NCI-H2171 treated with DMSO at 0.1 percent for 48 hours (cell line): ENCODE data around the gene SLC6A7.

Experiments used
- DNase-seq: peaks from one replicate; lab custom pipeline; 2025; lab: John Stamatoyannopoulos, UW

The SLC6A7 gene

DNA sequence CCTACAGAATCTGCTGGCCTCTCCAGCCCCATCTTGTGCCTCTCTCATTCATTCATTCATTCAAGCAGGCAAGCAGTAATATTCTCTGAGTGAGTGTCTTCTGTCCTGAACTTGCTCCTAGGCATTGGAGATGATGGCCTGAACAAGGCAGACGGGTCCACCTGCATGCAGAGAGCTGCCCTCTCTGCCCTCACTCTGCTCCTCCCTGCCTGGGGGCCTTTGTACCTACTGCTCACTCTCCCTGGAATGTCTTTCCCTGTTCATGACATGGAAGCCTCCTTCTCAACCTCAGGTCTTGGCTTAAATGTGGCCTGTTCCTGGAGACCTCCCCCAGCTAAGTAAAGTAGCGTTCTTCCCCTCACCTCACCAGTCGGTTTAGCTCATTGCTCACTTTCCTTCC lies 16.7 kb upstream of the SLC6A7 start:
- no peak for DNase-seq

DNA sequence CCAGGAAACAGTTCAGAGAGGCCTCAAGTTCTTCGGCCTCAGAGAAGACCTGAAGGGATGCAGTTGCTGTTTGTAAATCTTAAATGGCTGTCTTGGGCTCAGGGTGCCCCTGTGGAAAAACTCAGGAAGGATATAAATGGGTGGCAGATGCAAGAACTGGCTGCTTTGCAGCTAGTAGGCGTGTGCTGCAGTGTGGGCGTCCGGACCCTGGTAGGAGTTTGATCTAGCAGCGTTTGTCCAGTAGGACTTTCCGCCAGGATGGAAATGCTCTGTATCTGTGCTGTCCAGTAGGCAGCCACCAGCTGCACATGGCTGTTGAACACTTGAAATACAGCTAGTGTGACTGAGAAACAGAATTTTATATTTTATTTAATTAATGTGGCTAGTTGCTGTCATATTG lies 15.6 kb upstream of the SLC6A7 start:
- no peak for DNase-seq

DNA sequence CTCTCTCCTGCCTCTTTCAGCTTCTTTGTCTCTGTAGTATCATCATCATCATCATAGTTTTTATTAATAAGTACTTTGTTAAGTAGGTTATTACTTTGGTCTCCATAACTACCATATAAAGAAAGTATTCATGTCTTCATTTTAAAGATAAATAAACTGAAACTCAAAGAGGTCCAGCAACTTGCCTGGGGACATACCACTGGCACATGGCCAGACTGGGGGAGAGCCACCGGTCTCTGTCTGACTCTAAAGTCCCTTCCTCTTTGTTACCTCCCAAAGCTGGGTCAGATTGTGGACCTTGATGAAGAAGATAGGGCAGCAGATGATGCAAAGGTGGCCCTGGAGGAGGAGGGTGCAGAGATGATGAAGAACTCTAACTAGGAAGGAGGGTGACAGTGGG lies 14.8 kb upstream of the SLC6A7 start:
- no peak for DNase-seq

DNA sequence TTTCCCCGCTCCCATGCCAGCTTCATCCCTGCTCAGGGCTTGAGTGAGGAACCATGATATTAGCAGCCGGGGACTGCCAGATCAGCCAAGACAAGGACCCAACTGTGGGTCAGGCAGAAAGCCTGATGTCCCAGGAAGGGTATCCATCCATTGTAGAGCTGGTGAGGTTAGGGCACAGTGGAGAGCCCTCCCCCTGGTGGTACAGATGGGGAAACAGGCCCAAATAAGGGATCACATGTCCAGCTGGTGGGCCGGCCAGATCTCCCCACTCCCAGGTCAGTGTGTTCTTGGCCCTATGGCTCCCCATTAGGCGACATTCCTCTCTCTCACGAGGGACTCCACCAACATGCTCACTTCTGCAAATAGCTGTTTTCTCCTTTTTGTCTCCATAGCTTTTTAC lies 14.3 kb upstream of the SLC6A7 start:
- DNase-seq: no peak

DNA sequence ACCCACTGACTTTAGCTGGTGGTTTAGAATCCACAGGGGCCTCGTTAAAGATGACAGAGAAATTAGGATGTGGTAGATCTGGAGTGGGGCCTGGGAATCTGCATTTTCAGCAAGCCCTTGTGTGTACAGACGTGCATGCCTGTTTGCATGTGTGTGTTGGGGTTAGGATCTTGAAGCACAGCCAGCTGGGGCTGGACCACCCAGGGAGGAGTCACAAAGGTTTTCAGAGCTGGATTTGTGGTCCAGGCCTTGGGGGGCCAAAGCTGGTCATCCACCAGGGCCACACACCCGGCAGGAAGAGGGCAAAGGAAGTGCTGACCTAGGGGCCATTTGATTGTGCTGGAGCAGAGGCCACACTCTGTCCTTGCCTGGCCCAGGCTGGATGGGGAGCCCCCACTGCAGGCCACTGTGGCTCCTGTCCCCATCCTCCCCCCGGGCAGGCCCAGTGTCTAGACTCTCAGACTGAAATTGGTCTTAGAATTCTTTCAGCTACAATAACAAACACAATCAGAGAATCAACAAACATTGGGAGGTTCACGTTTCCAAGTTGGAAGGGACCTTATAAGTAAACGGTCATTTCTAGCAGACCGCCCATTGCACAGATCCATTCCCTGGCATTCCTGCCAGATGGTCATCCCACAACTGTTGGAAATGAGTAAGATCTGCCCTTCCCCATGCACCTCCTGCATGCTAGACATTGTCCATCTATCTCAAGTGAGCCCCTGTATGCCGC lies 13.0 kb upstream of the SLC6A7 start:
- DNase-seq: no peak

DNA sequence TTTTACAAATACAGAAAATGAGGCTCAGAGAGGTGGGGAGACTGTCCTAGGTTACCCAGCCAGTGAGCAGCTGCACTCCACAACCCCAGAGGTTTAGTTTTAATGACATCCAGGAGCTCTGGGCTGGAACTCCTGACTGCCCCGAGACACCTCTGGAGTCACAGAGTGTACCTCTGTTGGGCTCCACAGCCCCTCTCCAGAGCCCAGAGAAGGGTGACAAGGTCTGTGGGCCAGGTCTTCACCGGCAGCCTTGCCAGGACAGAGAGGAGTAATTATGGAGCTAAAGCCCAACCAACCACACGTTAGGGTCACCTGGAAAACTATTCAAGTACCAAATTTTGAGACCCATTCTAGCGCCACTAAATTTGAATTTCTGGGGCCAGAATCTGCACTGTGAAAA lies 12.1 kb upstream of the SLC6A7 start:
- no peak for DNase-seq

DNA sequence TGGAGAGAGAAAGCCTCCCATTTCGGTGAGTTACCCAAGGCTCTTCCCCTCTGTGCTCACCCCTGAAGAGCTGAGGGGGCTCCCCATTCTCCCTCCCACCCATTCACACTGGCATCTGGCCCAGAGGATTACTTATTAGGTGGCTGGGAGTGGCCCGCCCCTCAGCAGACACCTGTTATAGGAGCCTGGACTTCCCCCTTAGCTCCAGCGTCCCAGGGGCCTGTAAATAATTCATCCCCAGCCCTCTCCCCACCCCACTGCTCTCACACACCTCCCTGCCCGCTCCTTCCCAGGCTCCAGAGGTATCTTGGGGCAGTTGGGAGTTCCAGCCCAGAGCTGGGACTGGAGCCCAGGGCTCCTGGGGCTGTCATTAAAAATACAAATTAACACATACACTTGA lies 11.6 kb upstream of the SLC6A7 start:
- DNase-seq: no peak

DNA sequence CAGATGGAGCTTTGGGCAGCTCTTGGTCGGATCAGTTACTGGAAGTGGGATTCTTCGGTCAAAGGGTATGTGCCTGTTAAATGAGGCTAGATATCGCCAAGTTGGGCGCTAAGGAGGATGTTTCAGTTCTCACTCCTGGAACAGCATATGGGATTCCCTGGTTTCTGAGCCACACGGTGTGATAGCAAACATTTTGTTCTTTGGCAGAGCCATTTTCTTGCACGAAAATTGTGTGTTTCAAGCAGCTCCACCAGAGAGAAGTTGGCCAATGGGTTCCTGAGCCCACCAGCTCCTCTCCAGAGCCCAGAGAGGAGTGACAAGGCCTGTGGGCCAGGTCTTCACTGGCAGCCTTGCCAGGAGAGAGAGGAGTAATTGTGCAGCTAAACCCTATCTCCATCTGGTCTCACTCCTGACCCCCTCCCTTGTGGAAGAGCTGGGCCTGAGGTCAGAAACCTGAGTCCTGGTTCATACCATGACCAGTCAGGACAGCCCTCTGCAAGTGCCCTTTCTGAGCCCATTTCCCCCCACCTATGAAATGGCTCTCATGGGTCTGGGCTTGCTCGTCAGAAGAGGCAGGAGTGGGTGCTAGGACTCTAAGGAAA lies 10.7 kb upstream of the SLC6A7 start:
- no peak for DNase-seq

DNA sequence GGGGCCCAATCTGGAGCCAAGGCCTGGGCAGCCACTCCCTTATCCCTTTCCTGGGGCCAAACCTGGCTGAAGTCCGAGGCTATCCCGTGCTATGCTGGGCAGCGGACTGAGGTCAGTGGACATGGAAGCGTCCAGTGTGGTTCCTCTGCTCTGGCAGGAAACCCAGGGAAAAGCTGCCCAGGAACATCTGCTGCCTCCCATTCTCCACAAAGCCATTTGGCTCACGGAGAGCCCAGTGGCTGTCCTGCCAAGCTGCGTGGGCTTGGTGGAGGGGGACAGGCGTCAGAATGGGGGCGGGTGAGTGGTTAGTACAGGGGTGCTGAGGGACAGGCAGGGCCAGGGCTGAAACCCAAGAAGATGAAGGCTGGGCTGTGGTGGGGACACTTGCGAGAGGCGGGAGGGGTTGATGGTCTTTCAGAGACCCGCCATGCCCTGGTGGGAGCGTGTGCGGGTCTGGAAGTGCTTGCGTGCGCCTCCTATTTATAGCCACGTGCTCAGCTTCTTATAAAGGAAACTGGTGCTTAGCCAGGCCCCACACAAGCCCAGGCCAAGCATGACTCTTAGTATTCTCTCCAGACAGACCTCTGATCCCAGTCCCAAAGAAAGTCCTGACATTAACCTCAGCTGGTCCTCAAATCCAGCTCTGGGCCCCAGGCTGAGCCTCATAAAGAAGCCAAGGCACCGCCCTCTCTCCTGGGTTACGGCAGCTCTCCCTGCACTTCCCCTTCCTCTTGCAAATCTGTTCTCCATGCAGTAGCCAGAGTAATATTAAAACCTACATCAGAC lies 9.4 kb upstream of the SLC6A7 start:
- no peak for DNase-seq

DNA sequence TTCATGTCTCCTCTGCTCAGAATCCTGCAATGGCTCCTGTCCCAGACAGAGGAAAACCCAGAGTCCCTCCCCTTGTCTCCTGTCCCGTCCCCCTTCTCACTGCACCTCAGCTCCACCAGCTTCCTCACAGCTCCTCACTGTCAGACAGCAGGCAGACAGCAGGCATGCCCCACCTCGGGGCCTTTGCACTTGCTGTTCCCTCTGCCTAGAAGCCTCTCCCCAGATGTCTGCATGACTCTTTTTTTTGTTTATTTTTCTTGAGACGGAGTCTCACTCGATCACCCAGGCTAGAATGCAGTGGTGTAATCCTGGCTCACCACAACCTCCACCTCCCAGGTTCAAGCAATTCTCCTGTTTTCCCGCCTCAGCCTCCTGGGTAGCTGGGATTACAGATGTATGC lies 8.8 kb upstream of the SLC6A7 start:
- DNase-seq: no peak

DNA sequence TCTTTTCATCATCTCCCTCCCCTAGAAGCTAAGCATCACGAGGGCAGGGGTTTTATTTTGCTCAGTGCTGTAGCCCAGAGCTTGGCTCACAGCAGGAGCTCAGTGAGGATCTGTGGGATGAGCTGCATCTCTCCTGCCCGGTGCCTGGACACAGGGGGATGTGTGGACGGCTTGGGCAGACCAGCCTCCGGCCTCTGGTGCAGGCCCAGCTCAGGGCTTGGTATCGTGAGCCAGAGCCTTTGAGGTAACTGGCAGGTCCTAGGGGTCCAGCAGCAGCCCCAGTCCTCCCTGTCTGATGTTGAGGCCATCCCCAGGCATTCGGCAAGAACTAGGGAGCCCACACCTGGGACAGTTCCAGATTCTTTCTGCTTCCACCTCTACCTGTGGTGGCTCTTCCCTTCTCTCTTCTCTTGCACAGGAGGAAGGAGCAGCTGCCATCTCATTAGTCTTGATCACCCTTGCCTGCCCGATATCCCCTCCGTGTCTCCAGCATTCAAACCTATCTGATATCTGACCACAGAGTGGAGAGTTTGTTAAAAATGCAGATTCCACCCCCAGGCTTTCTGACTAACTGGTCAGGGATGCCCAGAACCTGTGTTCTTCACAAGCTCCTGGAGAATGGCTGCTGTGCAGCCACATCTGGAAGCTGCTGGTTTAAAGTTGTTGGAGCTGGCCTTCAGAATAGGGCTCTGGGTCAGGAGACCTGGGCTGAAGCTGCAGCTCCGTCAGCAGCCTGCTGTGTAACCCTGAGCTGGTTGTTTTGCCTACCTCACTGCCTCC lies 7.9 kb upstream of the SLC6A7 start:
- DNase-seq: no peak

DNA sequence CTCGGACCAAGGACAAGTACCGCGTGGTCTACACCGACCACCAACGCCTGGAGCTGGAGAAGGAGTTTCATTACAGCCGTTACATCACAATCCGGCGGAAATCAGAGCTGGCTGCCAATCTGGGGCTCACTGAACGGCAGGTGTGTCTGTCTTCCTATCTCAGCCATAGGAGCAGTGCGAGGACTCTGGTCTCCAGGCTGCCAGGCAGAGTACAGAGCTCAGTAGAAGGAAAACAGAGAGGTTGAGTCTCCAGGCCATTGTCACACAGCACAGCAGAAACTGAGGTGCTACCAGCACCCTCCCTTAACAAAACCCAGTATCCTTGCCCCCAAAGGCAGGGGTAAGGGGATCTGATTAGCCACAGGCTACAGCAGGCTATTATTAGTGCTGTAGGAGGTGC lies 7.1 kb upstream of the SLC6A7 start:
- no peak for DNase-seq

DNA sequence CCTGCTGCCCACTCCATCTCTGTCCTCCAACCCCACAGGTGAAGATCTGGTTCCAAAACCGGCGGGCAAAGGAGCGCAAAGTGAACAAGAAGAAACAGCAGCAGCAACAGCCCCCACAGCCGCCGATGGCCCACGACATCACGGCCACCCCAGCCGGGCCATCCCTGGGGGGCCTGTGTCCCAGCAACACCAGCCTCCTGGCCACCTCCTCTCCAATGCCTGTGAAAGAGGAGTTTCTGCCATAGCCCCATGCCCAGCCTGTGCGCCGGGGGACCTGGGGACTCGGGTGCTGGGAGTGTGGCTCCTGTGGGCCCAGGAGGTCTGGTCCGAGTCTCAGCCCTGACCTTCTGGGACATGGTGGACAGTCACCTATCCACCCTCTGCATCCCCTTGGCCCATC lies 6.4 kb upstream of the SLC6A7 start:
- DNase-seq: no peak

DNA sequence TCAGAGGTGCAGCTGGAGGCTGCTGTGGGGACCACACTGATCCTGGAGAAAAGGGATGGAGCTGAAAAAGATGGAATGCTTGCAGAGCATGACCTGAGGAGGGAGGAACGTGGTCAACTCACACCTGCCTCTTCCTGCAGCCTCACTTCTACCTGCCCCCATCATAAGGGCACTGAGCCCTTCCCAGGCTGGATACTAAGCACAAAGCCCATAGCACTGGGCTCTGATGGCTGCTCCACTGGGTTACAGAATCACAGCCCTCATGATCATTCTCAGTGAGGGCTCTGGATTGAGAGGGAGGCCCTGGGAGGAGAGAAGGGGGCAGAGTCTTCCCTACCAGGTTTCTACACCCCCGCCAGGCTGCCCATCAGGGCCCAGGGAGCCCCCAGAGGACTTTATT lies 5.9 kb upstream of the SLC6A7 start:
- no peak for DNase-seq

DNA sequence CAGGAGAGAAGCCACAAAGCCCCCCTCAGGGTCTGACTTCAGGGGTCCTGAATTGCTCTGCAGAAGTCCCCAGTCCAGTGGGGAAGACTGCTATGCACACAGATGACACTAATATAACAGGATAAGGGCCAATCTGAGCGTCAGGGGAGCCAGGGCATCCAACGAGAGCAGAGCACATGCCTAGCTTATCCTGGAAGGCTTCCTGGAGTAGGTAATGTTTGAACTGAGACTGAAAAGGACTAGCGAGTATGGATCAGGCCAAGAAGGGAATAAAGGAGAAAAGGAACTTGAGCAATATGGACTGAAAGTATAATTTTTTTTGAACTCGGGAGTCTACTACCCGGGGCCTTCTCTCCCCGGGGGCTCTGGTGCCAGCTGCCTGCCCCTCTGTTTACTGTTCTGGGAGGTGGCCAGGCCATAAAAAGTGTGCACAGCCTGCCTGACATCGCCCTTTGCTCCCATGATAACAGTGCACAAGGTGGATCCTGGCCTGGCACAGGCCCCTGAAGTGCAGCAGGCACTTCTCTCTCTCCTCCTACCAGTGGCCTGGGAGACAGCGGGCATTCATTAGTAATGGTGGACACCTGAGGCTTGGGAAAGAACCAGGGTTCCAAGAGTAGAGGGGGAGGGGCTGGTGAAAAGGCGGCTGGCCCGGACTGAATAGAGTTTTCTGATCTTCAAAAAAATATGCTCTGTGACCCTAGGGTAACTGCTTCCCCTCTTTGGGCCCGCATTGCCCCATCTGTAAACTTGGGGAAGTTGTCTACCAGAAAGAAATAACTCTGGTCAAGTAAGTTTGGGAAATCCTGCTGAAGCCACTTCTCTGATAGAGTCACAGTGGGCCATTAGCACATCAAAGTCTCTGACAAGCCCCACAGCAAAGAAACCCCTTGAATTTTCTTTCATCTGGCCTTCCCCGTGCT lies 4.6 kb upstream of the SLC6A7 start:
- DNase-seq: no peak

DNA sequence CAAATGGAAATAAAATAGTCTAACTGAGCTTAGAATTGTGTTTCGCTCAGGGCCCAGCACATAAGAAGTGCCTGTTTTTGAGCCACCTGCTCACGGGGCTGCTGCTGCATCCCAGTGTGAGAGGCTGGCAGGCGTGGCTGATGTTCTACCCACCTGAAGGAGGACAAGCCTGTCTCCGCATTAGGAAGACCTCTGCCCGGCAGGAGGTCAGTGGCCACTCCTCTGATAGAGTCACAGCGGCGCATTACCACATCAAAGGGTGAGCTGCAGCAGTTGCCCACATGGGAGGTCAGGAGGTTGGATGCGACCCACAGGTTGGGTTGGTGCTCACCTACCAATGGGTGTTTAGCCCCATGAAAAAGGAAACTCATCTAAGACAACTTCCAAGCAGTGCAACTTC lies 3.7 kb upstream of the SLC6A7 start:
- no peak for DNase-seq

DNA sequence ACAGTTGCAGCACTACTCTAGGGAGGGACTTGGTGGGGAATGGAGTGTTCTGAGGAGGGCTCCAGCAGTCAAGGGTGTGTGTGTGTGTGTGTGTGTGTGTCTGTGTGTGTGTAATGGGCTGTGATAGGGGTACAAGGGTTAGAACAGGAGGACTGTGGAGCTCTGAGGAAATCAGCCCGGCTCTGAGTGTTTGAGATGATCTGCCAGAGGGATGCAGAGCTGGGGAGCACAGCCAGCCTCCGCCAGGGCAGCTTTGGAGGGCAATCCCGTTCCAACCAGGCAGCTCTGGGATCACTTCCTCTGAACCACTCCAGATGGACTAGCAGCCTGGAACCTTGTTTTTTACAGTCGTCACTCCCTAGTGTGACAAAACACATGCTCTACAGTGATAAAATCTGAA lies 3.0 kb upstream of the SLC6A7 start:
- DNase-seq: no peak

DNA sequence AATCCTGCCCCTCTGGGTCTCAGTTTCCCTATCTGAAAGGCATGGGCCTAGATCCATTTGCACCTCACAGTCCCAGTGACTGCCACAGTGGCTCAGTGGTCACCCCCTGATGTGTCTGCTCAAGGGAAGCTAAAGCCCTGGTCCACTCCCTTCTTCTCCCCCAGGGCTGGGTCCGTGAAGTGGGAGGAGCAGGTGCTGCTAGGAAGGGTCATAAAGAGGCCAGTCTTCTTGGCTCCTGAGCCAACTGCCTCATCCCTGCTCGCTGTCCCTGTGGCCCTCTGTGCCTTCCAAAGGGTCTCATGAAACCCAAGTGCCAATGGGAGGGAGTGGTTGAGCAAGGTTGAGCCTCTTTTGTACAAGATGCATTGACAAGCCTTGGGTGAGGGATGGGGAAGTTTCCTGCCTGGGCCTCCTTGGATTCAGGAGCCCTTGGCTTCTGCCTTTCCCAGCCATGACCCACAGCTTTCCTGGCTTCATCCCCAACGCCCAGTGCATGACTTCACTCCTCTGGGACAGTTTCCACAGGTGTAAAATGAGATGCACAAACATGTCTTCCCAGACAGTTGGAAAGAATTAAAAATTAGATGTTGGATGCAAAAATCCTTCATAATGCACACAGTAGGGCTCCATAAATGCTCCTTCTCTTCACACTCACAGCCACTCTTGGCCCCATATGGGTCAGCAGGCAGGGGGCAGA lies 1.6 kb upstream of the SLC6A7 start:
- no peak for DNase-seq

DNA sequence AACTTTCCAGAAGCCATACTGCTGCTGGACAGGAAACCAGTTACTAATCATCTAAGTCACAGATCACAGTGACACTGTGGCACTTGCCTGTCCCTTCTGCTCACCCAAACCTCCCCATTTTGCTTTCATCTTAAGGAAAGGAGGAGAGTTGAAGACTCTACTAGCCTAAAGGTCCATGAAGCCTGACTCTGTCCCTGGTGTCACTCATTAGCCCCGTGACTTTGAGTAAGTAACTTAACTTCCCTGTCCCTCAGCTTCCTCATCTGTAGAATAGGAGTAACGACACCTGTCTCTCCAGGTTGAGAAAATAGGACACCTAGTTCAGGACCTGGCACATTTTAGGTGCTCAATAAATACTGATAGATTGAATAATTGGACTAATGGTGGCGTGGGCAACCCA lies 536 bp upstream of the SLC6A7 start:
- no peak for DNase-seq

DNA sequence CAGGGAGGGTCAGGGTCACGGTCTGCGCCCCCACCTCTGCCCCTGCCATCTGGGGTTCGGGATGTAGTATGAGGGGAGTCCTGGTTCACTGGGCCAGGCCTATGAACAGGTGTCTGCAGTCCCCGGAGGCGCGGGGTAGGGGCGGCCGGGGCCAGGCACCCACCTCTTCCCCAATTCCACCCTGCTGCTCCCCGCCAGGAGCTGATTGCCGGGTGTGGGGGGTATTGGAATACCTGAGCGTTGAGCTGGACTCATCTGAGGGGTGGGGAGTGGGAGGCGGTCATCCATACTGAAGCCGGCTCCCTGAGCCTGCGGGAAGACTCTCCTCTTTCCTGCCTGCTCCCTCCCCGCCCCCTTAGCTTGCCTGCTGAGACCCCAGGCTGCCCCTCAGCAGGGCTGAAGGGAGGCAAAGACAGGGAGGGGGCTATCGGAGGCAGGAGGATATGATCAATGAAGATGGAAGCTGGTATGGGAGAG lies 679 bp downstream of the SLC6A7 start:
- no peak for DNase-seq

DNA sequence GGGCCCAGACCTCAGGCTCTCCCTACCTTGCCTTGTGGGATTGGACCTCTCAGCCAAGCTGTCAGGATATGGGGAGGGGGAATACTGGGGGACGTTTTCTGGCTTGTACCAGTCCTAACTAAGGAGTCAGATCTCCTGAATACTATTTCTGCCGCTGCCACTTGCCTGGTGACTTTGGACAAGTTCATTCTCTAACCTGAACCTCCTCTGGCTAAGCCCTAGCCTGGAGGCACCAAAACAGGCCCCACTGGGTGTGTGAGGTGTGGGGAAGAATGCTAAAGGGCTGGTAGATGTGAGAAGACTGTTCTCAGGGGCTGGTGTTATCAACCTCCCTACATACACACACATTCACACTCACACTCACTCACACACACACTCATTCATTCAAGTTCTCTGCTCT lies 1.1 kb downstream of the SLC6A7 start:
- DNase-seq: no peak
